GM19099 (cell line): ENCODE measurements around the gene PLD3.

ENCODE experiments used
- POLR2A ChIP-seq: IDR thresholded peaks from 3 replicates; pipeline ENCODE4 v1.6.1; 2011; ENCODE audit warnings: low read depth; ENCODE audit not compliant: insufficient read length; ENCODE audit errors: extremely low read depth

PLD3 gene

DNA sequence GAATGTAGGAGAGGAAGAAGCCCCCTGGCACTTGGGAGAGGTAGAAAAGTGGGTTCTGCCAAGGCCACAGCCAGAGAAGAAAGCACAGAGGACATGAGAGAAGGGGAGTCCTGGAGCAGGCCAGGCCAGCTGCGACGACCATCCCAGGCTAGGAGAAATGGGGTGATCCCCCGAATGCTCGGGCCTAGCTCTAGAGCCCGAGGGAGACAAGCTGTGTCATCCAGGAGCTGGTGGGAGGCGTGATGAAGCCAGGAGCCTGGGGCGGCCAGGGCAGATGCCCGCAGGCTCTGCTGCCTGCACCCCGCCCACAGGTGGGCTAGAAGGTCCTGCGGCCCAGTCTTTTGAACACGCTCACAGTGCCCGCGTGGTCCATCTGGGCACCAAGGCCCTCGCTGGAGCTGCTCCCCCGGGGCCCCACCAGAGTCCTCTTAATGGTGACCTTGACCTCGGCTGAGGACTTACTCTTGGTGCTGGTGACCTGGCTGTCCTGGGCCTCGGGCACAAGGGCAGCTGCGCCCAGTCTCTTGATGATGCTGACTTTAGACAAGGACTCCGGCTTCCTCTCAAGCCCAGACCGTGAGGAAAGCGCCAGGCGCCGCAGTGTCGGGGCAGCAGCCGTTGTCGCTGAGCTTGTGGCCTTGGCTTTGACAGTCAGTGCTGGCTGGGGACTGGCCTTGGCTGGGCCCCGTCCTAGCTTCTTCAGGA, 26.8 kb upstream of the PLD3 start:
- TF ChIP-seq POLR2A, result no peak

DNA sequence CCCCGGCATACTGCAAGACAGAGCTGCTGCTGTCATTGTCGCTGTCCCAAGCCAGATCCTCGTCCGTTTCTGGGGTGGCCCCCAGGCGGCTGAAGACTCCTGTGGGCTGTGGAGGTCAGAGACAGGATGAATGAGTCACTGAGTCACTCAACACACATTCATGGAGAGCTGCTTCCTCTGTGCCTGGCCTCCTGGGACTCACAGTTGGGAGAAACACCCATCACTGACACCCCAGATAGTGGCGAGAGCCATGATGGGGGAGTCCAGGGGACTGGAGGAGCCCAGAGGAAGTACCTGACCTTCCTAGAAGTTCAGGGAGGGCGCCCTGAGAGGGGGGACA, 26.3 kb upstream of the PLD3 start:
- TF ChIP-seq POLR2A, result no peak

DNA sequence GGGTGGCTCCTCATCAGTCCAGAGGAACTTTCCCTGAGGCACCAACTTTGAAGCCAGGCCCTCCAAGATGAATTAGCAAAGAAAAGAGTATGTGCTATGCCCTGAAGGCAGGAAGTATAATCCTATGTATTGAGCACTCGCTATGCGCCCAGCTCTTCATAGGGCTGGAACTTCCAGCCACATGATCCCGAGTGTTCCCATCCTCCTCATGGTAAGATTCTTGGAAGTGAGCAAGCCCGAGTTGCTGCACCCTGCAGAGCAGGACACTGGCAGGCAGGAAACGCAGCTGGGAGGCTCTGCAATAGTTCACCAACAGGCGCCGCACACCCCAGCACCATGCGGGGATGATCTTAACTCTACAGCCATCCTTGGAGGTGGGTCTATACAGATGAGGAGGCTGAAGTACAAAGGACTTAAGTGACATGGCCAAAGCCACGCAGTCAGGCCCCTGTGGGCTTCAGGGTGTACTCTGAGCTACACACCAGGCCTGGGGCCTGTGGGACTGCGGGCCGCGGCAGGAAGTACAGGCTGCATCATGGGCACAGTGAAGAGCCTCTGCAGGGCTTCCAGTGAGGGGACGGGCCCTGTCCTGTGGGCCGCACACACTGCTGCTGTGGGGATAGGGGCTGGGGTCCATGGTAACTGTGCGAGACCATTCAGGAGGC, 25.4 kb upstream of the PLD3 start:
- no peak for TF ChIP-seq POLR2A

DNA sequence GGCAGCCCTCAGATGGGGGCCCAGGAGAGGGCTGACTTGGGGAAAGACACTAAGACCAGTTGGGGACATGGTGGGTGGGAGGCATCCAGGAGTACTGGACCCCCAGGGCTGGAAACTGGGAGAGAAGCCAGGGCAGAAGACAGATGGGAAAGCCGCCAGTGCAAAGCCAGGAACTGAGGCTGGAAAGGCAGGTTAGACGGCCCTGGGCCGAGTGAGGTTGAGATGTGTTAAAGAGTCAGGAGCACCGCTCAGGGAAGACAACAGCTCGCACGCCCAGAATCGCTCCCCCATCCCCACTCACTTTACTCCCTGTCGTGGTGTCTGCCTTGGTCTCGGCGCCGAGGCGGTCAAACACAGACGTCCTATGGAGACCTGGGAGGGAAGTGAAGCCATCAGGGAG, 24.8 kb upstream of the PLD3 start:
- TF ChIP-seq POLR2A, result no peak

DNA sequence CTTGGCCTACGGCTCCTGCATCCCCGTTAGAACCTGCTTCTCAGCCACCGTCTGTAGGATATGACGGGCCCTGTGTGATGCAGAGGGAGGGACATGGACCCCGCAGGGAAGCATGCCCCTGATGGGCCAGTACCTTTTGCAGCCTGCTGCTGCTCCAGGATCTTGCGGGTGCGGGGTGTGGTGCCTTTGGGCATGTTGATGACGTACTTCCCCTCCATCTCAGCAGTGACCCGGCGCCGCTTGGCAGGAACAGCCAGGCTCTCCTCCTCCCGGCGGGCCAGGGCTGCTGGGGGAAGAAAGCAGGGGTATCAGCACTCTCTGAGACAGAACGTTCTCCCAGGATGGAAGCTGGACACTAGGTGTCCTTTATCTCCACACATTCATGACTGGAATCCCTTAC, 22.3 kb upstream of the PLD3 start:
- no peak for TF ChIP-seq POLR2A

DNA sequence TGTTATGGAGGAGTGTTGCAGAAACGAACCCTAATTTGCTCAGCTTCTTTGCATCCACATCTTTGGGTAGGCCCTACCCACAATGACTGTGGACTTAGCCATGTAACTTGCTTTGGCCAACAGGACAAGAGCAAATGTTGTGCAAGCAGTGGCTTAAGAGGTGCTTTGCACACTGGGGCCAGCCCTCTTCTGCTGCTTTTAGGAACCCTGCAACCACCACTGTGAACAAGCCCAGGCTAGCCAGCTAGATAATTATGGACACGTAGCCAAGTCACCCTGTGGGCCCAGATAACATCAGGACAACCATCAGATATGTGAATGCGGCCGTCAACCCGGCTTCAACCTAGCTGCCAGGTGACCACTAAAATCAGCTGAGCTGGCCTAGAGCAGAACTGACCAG, 17.4 kb upstream of the PLD3 start:
- no peak for TF ChIP-seq POLR2A

DNA sequence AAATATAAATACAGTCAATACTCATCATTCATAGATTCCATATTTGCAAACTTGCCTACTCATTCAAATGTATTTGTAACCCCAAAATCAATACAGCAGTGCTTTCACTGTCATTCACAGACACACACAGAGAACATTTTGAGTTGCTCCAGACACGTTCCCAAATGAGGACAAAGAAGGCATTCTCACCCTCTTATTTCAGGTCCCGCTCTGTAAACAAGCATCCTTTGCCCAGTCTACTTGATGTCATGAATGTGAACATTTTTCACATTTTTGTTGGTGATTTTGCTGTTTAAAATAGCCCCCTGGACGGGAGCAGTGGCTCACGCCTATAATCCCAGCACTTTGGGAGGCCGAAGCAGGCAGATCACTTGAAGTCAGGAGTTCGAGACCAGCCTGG, 15.8 kb upstream of the PLD3 start:
- no peak for TF ChIP-seq POLR2A

DNA sequence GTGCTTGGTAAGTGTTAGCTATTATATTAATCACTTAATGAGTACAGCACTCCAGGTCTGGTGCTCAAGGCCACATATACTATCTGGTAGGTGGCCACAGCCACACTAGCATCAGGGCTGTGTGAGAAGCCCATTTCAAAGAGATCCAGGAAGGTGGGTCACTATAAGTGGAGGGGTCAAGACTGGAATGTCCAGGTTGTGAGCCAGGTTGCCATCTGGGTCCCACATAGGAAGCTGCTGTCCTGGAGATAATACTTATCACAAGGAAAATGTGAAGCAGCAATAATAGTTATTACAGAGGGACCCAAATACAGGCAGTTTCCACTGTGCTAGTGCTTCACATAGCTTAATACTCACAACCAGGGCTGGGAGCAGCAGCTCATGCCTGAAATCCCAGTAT, 13.4 kb upstream of the PLD3 start:
- TF ChIP-seq POLR2A, result no peak

DNA sequence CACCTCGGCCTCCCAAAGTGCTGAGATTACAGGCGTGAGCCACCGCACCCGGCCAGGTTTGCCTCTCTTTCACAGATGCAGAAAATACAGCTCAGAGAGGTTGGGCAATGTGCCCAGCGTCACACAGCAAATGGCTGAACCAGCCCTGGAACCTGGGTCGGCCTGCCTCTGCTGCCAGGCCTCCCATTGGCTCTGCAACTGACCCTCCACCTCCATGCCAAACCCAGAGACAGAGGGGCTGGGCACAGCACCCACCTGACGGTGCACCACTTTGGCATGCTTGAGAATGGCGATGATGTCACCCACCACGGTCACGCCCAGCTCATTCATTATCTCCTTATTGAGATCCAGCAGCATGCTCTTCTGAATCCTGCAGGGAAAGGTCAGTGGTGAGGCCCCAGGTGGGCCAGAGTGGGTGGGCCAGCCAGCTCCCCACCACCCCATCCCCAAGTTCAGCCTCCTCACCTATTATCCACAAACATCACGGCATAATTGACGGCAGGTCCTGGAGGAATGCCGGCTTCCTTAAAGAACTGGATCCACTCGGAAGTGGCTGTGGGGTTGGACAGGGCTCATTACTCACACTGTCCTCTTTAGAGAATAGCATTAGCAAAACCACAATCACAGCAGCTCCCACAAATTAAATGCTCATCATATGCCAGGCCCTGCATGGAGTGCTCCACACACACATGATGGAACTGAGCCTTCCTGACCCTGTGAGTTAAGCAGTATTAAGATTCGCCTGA, 12.5 kb upstream of the PLD3 start:
- no peak for TF ChIP-seq POLR2A

DNA sequence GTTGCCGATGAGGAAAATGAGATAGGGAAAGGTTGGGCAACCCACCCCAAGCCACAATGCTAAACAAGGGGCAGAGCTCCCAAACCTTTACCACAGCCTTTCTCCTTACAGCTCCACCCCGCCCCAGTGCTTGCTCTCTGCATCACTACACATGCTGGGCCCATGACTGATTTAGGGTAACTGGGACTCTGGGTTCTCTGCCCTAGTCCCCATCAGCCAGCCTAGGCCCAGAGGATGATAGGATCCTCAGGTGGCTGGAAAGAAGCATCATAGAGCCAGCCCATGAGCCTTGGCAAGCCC, 11.9 kb upstream of the PLD3 start:
- no peak for TF ChIP-seq POLR2A

DNA sequence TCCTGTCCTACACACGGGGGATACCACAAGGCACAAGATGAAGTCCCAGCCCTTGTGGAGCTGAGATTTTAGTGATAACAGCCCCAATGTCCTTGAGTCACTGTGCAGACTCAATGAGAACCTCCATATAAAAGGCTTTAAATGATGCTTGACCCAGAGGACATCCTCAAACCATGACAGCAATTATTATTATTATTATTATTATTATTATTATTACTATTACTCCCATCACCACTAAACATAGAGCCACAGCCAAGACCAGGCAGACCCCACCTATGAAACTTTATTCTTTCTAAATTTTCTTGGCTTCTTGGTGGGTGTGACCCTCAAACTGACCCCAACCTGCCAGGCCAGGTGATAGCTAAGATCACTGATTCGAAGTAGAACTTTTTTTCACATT, 11.4 kb upstream of the PLD3 start:
- no peak for TF ChIP-seq POLR2A

DNA sequence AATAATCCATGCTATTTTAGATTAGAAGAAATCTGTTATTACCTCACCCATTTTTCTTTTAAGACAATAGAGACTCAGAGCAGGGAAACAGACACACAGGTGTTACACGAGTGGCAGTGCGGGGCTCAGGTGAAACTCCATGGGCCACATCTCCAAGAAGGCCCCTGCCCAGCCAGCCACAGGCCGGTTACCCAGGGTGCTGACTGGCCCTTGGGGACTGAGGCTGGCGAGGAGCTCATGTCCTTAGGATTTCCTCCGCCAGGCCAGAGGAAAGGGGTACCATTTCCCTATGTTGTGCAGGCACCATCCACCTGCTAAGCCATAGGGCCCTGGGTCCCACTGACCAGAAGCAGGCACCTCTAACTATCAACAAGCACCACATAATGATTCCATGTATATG, 10.9 kb upstream of the PLD3 start:
- no peak for TF ChIP-seq POLR2A

DNA sequence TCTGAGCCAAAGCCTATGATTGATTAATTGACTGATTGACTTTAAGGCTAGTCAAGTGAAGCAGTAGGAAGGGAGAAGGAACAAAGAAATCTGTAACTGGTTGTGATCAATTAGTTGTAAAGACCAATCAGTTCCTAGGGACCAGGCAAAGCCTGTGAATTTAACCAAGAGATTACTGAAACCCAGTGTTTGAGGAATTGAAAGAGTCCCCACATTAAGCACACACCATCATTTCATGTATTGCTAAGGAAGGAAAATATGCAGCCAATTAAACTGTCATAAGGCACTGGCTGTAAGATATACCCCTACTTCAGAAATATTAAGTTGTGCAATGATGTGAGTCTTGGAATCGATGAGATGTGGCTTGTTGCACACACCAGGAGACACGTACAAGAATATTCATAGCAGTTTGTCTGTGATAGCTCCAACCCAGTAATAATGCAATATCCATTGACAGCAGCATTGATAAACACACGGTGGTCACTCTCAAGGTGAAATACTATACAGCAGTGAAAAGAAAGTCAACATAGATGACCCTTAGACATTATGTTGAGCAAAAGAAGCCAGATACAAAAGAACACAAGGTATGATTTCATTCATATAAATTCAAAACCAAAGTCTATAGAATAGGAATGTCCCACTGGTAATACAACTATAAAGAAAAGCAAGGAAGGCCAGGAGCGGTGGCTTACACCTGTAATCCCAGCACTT, 9.3 kb upstream of the PLD3 start:
- no peak for TF ChIP-seq POLR2A

DNA sequence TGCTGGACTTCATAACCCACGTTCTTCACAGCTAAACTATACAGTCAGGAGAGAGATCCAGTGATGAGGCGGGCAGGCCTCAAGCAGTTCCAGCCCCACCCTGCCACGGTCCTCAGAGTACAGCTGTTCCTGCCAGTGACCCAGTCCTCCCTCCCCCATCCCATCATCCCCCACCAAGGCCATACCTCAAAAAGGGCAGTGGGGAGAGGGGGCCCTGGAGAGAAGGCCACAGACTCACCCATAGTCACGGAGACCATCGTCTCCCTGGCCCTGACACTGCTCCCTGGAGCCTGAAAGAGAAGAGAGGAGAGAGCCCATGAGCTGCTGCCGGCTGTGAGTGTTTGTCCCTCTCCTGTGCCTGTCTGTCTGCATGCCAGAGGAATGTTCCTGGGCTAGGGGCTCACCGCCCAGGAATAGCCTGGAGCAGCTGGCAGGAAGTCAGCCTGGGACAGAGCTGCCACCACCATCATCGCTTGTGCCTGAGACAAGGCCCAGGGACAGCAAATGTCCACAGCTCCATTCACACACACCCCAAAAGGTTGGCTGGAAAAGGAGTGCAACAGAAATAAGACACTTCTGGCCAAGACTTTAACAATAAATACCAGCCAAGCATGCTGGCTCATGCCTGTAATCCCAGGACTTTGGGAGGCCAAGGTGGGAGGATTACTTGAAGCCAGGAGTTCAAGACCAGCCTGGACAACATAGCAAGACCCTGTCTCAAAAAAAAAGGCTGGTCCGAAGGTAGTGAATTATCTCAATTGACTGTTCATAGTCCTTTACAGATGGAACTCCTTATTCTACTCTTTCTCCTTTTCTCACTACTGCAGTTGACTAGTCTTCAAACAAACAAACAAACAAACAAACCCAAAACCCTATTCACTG, 6.7 kb upstream of the PLD3 start:
- no peak for TF ChIP-seq POLR2A

DNA sequence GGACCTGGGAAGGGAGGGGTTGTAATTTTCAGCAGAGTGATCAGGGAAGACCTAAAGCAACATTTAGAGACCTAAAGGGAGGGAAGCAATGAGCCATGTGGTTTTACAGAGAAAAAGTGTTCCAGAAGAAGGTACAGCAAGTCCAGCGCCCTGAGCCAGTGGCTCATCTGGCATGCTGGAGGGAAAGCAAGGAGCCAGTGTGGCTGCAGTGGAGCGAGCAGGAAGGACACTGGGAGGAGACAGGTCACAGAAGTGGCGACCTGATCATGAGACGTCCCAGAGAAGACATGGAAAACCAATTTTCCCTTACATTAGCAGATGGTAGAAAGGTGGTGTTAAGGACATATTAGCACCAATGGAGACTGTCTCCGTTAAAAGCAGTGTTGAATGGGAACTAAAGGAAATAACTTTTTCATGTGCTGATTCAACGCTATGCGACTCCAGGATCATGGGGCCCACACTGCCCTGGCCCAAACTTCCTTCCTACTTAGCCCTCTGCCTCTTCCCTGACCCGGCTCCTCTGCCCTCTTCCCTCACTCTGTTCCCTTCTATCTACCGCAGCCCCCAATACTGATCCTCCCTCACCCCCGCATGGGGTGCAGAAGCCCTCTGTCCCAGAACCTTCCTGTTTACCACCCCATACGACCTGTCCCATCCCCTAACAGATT, 5.7 kb upstream of the PLD3 start:
- TF ChIP-seq POLR2A, result no peak

DNA sequence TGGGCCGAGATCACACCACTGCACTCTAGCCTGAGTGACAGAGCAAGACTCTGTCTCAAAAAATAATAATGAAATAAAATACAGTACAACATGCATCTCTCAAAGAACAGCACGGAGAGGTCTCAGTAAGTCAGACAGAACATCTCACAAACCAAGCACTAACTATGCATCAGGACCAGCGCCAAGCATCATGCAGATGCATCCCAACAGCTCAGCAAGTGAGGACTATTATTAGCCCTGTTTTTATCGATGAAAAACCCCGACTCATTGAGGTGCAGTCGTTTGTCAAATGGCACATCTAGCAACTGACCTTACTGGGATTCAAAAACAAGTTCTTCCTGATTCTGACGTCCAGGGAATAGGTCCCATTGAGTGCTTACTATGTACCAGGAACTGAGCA, 4.1 kb upstream of the PLD3 start:
- TF ChIP-seq POLR2A, result no peak
